HUES48 (cell line): ENCODE measurements around the gene MPV17L.
A peak's percentile ranks its signal among the peaks of the same experiment; 100 is the strongest.
"Not testable (repeated sequence)": the region's sequence is repeated elsewhere in the genome, so short reads cannot be mapped to it uniquely, and the experiment has no call there.

Source experiments
- H3K27ac ChIP-seq: one replicate; pipeline ENCODE4 v1.7.0; 2013; ENCODE audit warnings: low read depth, low read length, inconsistent platforms
- H3K27me3 ChIP-seq: 2 replicates; pipeline ENCODE4 v1.6.1; 2013; ENCODE audit warnings: mild to moderate bottlenecking, low read length; ENCODE audit not compliant: control insufficient read depth, insufficient read depth
- H3K36me3 ChIP-seq: 2 replicates; pipeline ENCODE4 v1.6.1; 2013; ENCODE audit warnings: low read length; ENCODE audit not compliant: control insufficient read depth, insufficient read depth
- H3K4me1 ChIP-seq: 2 replicates; pipeline ENCODE4 v1.6.1; 2013; ENCODE audit warnings: mild to moderate bottlenecking, low read length; ENCODE audit not compliant: control insufficient read depth, insufficient read depth
- H3K4me3 ChIP-seq: 2 replicates; pipeline ENCODE4 v1.5.1; 2013; ENCODE audit warnings: mild to moderate bottlenecking, low read depth, low read length
- H3K9ac ChIP-seq: 2 replicates; pipeline ENCODE4 v1.6.1; 2013; ENCODE audit warnings: mild to moderate bottlenecking, low read depth, low read length, moderate library complexity
- H3K9me3 ChIP-seq: 2 replicates; pipeline ENCODE4 v1.6.1; 2013; ENCODE audit warnings: low read length; ENCODE audit not compliant: control insufficient read depth, insufficient read depth

MPV17L gene

DNA sequence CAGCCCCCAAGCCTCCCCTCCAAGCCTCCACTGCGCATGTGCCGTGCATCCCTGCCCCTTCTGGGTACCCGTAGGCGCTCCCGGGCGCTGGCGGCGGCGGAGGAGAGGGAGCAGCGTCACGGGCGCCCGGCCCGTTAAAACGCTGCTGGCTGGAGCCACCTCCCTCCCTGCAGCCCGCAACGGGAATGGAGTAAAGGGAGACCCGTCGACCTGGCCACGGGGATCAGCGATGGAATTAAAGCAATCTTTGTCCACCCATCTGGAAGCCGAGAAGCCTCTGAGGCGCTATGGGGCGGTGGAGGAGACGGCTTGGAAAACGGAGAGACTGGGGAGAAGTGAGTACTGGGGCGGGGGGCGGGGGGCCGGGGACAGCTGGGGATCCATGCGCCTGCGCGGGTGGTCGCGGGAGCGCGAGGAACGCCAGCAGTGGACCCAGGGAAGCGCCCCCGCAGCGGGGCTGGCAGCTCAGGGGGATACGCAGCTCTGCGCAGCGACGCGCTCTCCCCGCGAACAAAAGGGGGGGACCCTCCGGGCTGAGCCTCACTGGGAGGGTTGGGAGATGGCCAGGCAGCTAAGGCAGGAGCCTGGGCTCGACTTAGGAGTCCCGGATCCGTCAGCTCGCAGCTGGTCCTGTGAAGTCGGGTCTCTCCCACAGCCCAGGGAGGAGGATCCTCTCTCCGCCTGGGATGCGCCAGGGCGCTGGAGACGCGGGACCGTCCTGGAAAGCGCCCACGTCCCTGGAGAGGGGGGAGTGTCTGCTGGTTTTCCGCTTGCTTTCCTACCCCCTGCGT is 39.1 kb downstream of the MPV17L start, which contains the start of gene BMERB1:
Gene BMERB1, plus strand, starts transcription at position 164 of the 791 bp plus-strand sequence. Its CDS starts 66 bp downstream, at position 230.
- peaks cover 7% of the 10 kb centered on the region for H3K4me1 ChIP-seq
- no peak within 1 kb of the TSS; the same call in none of the 2 replicates for H3K9ac ChIP-seq
- H3K27ac ChIP-seq = no peak within 1 kb of the TSS
- H3K36me3 ChIP-seq = no peaks in the 10 kb centered on the region
- H3K9me3 ChIP-seq = no peaks in the 10 kb centered on the region
- peaks cover 12% of the 10 kb centered on the region for H3K27me3 ChIP-seq
- peak within 1 kb of the TSS; percentile 81 for H3K4me3 ChIP-seq

DNA sequence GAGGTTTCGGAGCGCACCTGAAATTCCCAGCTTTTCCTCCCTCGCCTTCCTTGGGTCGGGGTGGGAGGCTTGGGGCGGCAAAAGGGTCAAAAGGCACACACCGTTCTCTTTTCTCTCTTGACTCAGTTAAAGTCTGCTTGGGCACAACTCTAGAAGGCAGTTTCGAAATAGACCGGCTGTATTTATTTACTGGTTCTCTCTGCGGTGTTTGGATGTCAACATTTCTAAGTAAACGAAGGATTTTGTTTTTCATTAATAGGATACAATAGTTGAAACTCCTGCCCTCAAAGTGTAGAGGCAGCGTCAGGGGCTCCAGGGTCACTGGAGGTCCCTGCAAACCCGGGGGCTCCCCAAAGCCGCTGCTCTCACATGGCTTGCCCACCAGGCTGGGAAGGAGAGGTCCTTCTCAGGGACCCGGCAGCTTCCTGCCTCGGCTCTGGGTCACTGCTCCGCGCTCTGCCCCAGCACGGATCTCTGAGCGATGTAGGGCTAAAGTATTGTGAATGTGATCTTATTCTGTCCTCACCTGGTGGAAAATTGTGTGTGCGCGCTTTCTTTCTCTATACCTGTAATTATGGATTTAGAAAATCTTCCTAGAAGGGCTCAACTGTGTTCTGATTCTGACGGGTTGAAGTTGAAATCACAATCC is 39.8 kb downstream of the MPV17L start:
- H3K27me3 ChIP-seq = peaks cover 12% of the 10 kb centered on the region
- peaks cover 7% of the 10 kb centered on the region for H3K4me1 ChIP-seq
- no peak overlapping the region for H3K27ac ChIP-seq
- peak overlapping the region; percentile 81 for H3K4me3 ChIP-seq
- no peak overlapping the region; the same call in none of the 2 replicates for H3K9ac ChIP-seq
- no peaks in the 10 kb centered on the region for H3K36me3 ChIP-seq
- H3K9me3 ChIP-seq = no peaks in the 10 kb centered on the region

DNA sequence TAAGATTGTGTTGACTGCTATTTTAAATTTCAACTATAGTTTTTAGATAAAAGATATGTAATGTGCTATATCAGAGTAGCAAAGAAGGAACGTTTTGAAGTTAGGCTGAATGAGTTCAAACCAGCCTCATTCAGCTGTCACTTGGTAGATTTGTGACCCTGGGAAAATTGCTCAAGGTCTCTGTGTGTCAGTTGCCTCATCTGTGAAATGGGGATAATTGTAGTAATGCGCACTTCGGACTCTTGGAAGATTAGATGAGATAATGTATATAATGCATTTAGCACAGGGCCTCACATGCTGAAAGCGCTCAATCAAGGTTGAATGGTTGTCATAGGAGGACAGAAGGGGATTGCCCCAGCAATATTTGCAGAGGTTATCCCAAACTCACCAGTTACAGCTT is 43.5 kb downstream of the MPV17L start:
- Histone ChIP-seq H3K27ac (no peak overlapping the region), H3K36me3 (no peaks in the 10 kb centered on the region)

DNA sequence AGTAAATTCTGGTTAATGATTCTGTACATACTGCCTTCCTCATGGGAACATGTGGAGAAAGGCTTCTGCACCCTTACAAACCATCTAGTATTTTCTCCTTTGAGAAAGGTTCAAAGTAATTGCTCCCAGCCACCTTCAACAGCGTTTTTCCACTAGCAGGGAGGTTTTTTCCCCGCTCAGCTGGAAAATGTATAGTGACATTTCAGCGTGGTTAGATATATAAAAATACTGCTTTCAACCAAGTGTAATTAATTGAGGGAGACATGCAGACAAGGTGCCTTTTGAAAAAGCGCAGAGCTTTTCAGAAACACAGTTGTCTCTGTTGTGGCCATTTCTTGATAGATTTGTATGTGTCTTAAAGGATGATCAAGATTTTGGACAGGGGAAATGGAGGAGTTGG is 44.0 kb downstream of the MPV17L start:
- Histone ChIP-seq H3K36me3 (no peaks in the 10 kb centered on the region), H3K4me3 (no peak overlapping the region), H3K27me3 (peaks cover 12% of the 10 kb centered on the region), H3K4me1 (peaks cover 7% of the 10 kb centered on the region), H3K9me3 (no peaks in the 10 kb centered on the region), H3K9ac (no peak overlapping the region), H3K27ac (no peak overlapping the region)

More for the DNA sequence above, 43.5 kb downstream of the MPV17L start:
- Histone ChIP-seq H3K4me3 (no peak overlapping the region), H3K9ac (no peak overlapping the region), H3K4me1 (peaks cover 7% of the 10 kb centered on the region), H3K9me3 (no peaks in the 10 kb centered on the region), H3K27me3 (peaks cover 12% of the 10 kb centered on the region)

DNA sequence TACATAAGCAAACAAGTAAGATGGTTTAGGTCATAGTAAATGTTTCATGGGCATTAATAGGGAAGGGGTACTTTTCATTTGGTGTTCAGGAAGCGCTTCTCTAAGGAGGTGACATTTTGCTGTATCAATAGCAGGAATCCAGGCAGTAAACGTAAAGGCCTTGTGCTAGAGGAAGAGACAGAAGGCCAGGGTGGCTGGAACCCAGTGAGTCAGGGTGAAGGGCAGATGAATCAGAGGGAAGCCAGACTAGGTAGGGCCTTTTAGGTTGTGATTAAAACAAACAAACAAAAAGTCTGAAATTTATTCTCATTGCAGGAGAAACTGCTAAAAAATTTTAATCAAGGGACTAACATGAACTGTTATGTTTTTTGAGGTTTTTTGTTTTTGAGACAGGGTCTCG is 45.3 kb downstream of the MPV17L start:
- H3K36me3 ChIP-seq = no peaks in the 10 kb centered on the region
- H3K27ac ChIP-seq = no peak overlapping the region
- H3K9ac ChIP-seq = no peak overlapping the region
- no peaks in the 10 kb centered on the region for H3K9me3 ChIP-seq
- H3K4me1 ChIP-seq = peaks cover 1% of the 10 kb centered on the region
- peaks cover 2% of the 10 kb centered on the region for H3K27me3 ChIP-seq
- no peak overlapping the region for H3K4me3 ChIP-seq

DNA sequence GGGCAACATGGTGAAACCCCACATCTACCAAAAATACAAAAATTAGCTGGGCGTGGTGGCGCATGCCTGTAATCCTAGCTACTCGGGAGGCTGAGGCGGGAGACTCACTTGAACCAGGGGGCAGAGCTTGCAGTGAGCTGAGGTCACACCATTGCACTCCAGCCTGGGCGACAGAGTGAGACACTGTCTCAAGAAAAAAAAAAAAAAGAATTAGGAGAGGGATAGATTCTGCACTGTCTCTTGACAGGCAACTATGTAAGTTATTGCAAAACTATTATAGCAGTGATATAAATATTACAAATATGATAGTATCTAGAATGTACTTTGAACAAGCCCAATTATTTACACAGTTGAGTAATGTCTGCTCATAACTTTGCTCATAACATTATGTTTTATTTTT is 46.6 kb downstream of the MPV17L start:
- H3K27me3 ChIP-seq, H3K27ac ChIP-seq, H3K4me1 ChIP-seq, H3K9ac ChIP-seq, H3K4me3 ChIP-seq, H3K9me3 ChIP-seq, H3K36me3 ChIP-seq: not testable (repeated sequence)

DNA sequence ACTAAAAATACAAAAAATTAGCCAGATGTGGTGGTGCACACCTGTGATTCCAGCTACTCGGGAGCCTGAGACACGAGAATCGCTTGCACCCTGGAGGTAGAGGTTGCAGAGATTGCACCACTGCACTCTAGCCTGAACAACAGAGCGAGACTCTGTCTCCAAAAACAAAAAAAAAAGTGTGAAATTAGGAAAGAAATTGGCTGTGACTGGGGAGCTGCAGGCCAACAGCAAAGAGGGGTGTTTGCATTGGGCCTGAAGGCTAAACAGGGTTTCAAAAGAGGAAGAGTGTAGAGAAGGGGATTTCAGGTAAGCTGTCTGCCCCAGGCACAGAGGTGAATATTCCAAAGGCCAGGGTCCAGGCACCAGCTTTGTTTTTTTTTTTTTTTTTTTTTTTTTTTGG is 48.2 kb downstream of the MPV17L start:
- H3K9me3 ChIP-seq = no peaks in the 10 kb centered on the region
- H3K36me3 ChIP-seq = no peaks in the 10 kb centered on the region
- H3K27me3 ChIP-seq = no peaks in the 10 kb centered on the region
- H3K9ac ChIP-seq = no peak overlapping the region
- no peak overlapping the region for H3K4me3 ChIP-seq
- H3K27ac ChIP-seq = no peak overlapping the region
- no peaks in the 10 kb centered on the region for H3K4me1 ChIP-seq

DNA sequence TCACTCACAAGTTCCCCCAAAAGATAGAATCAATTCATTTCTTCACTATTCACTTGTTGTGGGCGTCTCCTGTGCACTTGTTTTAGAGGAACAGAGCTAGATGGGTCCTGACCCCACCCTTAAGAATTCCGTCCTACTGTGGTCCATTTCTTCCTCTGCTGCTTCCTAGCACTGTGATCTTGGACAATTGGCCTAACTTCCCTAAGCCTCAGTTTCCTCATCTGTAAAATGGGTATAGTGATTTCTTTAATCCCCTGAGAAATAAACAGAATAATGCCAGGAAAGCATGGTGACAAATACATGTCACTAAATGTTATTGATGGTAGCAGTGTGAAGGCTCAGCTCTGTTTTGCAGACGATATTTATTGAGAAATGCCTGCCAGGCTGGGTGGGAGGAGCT is 48.7 kb downstream of the MPV17L start:
- Histone ChIP-seq H3K9ac (no peak overlapping the region), H3K27me3 (no peaks in the 10 kb centered on the region), H3K36me3 (no peaks in the 10 kb centered on the region), H3K9me3 (no peaks in the 10 kb centered on the region), H3K27ac (no peak overlapping the region), H3K4me3 (no peak overlapping the region), H3K4me1 (no peaks in the 10 kb centered on the region)

DNA sequence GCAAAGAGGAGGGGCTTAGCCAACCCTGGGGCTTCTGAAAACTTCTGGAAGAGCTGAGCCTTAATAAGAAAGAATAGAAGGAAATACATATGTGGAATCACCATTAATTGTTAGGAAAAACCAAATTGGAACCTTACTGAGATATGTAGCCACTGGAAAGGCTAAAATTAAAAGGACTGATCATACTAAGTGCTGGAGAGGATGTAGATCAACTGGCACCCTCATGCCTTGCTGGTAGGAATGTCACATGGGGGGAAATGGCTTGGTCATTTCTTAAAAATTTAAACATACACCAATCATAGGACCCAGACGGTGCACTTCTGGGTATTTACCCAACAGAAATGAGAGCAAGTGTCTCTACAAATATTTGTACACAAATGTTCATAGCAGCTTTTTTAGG is 49.9 kb downstream of the MPV17L start:
- Histone ChIP-seq H3K9ac (no peak overlapping the region), H3K27me3 (no peaks in the 10 kb centered on the region), H3K4me3 (no peak overlapping the region), H3K27ac (no peak overlapping the region), H3K9me3 (no peaks in the 10 kb centered on the region), H3K36me3 (no peaks in the 10 kb centered on the region), H3K4me1 (no peaks in the 10 kb centered on the region)

DNA sequence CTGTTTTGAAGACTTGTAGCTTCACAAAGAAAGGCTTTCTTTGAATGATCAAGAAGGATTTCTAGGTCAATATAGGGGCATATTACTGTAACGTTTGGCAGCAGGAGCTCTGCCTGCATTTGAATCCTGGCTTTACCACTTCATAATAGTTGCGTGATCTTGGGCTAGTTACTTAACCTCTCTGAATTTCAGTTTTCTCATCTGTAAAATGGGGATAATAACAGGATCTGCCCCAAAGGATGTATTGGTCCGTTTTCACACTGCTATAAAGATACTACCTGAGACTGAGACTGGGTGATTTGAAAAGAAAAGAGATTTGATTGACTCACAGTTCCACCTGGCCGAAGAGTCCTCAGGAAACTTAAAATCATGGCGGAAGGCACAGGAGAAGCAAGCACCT is 51.3 kb downstream of the MPV17L start:
- Histone ChIP-seq H3K27ac (no peak overlapping the region), H3K9me3 (no peaks in the 10 kb centered on the region), H3K4me1 (no peaks in the 10 kb centered on the region), H3K4me3 (no peak overlapping the region), H3K9ac (no peak overlapping the region), H3K27me3 (no peaks in the 10 kb centered on the region), H3K36me3 (no peaks in the 10 kb centered on the region)

DNA sequence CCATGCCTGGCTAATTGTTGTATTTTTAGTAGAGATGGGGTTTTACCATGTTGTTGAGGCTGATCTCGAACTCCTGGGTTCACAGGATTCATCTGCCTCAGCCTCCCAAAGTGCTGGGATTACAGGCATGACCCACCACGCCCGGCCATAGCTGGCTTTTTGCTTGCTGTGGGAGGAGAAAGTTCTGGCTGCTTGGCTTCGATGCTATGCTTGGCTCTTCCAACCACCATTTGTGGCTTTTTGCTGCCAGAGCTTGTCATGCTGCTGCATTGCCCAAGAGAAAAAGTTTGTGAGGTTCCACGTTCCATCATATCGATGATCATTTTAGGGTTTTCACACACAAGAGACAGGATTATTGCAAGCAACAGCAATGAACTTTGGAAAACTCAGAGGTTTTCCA is 55.1 kb downstream of the MPV17L start:
- Histone ChIP-seq H3K36me3 (no peaks in the 10 kb centered on the region), H3K4me1 (no peaks in the 10 kb centered on the region), H3K9me3 (no peaks in the 10 kb centered on the region), H3K27me3 (no peaks in the 10 kb centered on the region), H3K27ac (no peak overlapping the region), H3K4me3 (no peak overlapping the region), H3K9ac (no peak overlapping the region)
